Measurements from ENCODE around the gene ASPHD2. TPM values are rescaled to one million over a fixed set of nuclear protein-coding genes. Genes with fewer than 3 reads are reported as not detected.

The ASPHD2 gene
- total RNA-seq, 4 donors from 2014 or later = 0.20 to 2.2 (median 1.2) TPM

DNA sequence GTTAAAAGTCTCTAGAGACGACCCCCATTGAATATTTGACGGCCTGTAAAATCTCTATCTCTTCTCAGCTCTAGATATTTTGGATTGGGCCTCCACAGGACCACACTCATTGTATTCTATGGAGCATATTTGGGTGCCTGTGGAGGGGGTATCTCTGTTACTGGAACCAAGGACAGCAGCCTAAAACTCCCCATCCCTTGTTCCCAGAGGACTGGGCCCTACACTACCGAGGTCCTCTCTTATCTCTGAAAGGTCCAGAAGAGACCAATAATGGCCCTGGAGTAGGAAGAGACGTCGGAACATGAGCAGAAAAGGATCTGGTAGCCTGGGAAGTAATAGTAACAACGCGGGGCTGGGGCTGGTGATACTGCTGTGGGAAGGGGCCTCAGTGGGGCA, 54.0 kb downstream of the ASPHD2 start:
- Histone ChIP-seq H3K27ac (peak overlapping the region; percentile 92 to 95 (median 94)), H3K27me3 (no peaks in the 10 kb centered on the region), H3K4me1 (peaks cover 33 to 65% (median 51%) of the 10 kb centered on the region in 4 donors), H3K36me3 (no peaks in the 10 kb centered on the region), H3K9me3 (no peaks in the 10 kb centered on the region), H3K4me3 (peak overlapping the region; percentile 74 to 92 (median 84))
- no peak for DNase-seq
- 7 to 17% methylated on average over 2 to 7 of the region's 7 CpGs for WGBS, 2 donors (ENCODE audit: low coverage in 1 of 2)
- in situ Hi-C loops (cut with MboI; ENCODE audit: low pct_ligation_motif_present in 1 of 4, low pct_unique_long_range_greater_than_20kb in 1 of 4, low sequenced_read_pairs in 3 of 4) (no loop called here), intact Hi-C loops (cut with DNase I; ENCODE audit: low total_unique reads) (no loop called here)
- TF ChIP-seq, protein P1, sequence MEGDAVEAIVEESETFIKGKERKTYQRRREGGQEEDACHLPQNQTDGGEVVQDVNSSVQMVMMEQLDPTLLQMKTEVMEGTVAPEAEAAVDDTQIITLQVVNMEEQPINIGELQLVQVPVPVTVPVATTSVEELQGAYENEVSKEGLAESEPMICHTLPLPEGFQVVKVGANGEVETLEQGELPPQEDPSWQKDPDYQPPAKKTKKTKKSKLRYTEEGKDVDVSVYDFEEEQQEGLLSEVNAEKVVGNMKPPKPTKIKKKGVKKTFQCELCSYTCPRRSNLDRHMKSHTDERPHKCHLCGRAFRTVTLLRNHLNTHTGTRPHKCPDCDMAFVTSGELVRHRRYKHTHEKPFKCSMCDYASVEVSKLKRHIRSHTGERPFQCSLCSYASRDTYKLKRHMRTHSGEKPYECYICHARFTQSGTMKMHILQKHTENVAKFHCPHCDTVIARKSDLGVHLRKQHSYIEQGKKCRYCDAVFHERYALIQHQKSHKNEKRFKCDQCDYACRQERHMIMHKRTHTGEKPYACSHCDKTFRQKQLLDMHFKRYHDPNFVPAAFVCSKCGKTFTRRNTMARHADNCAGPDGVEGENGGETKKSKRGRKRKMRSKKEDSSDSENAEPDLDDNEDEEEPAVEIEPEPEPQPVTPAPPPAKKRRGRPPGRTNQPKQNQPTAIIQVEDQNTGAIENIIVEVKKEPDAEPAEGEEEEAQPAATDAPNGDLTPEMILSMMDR (IDR thresholded peaks at IDR 0.05) = no peak
- TF ChIP-seq EP300 (IDR thresholded peaks at IDR 0.05; ENCODE audit: low read depth) = no peak

DNA sequence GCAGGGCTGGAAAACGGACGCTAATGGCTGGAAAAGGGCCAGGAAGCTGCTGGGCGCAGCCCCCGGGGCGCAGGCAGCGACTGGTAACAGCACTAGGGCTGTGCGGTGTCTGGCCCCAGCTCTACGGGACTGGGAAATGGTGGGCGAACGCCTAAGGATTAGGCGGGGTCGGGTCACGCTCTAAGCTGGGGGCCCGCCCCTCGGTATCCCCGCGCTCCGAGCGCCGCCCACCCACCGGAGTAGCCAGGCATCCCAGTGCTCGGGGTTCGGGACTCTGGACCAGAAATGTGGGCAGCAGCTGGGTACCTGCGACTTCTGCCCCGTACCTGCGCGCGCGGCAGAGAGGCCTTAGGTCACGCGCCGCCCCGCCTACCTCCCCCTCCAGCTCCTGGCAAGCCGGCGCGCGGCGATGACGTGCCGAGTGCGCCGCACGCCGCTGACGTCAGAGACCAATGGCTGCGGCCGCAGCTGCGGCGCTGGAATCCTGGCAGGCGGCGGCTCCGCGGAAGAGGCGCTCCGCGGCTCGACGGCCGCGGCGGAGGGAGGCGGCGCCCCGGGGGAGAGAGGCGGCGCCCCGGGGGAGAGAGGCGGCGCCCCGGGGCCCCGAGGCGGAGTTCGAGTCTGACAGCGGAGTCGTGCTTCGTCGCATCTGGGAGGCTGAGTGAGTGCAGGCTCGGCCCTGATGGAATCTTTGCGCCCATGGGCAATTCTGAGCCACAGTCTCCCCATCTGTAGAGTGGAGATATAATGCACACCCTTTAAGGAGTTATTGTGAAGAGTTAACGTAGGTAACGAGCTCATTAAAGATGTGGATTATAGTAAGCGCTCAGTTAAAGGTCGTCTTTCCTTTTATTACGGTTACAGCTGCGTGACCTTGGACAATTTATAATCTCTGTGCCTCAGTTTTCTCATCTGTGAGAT, 54.6 kb downstream of the ASPHD2 start, which contains the start of the genes HPS4 and SRRD:
TSS of gene HPS4 (minus strand) at position 345 of the 921 bp plus-strand sequence. CDS start 2,021 bp downstream, outside the sequence.
TSS of gene SRRD (plus strand) at position 439 of the 921 bp plus-strand sequence. CDS start at position 453, 14 bp downstream.
- Histone ChIP-seq H3K27me3 (no peaks in the 10 kb centered on the region), H3K9me3 (no peaks in the 10 kb centered on the region), H3K4me3 (peak within 1 kb of the TSS; percentile 74 to 92 (median 84)), H3K36me3 (no peaks in the 10 kb centered on the region), H3K4me1 (peaks cover 33 to 63% (median 51%) of the 10 kb centered on the region in 4 donors), H3K27ac (peak within 1 kb of the TSS; percentile 92 to 95 (median 94))
- DNase-seq = peak; percentile 93
- WGBS, 2 donors (ENCODE audit: low coverage in 1 of 2) = 3 to 11% methylated on average over 4 to 19 of the region's 85 CpGs
- in situ Hi-C loops (cut with MboI; ENCODE audit: low pct_ligation_motif_present in 1 of 4, low pct_unique_long_range_greater_than_20kb in 1 of 4, low sequenced_read_pairs in 3 of 4) (no loop called here), intact Hi-C loops (cut with DNase I; ENCODE audit: low total_unique reads) (no loop called here)
- peak; percentile 93 for TF ChIP-seq POLR2A (IDR thresholded peaks at IDR 0.05)
- TF ChIP-seq EP300 (IDR thresholded peaks at IDR 0.05; ENCODE audit: low read depth) = no peak
- peak; percentile 94 to 97 (median 96) for TF ChIP-seq POLR2AphosphoS5 (IDR thresholded peaks at IDR 0.05)
- TF ChIP-seq, protein P1 (IDR thresholded peaks at IDR 0.05) = peak in 1 of 5 experiments; percentile 11

DNA sequence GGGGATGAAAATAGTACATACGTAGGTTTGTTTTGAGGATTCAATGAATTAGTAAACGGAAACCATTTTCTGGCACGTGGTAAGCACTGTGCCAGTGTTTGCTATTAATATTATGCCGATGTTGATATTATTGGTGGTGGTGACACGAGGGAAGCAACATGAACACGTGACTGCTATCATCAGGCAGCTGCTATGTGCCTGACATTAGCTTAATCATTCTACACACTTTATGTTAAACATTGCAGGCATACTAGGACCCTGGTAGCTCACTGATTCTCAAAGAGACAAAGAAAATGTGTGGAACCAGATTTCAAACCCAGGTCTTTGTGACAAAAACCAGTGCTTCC, 55.3 kb downstream of the ASPHD2 start:
- Histone ChIP-seq H3K36me3 (no peaks in the 10 kb centered on the region), H3K9me3 (no peaks in the 10 kb centered on the region), H3K27ac (peak overlapping the region; percentile 92 to 95 (median 94)), H3K4me3 (peak overlapping the region; percentile 74 to 92 (median 84)), H3K27me3 (no peaks in the 10 kb centered on the region), H3K4me1 (peaks cover 33 to 56% (median 47%) of the 10 kb centered on the region in 4 donors)
- no peak for TF ChIP-seq EP300 (IDR thresholded peaks at IDR 0.05; ENCODE audit: low read depth)
- no peak for TF ChIP-seq POLR2A (IDR thresholded peaks at IDR 0.05)
- TF ChIP-seq, protein P1 (IDR thresholded peaks at IDR 0.05) = no peak
- TF ChIP-seq POLR2AphosphoS5 (IDR thresholded peaks at IDR 0.05) = no peak
- 4 to 7% methylated on average over 3 to 6 of the region's 6 CpGs for WGBS, 2 donors (ENCODE audit: low coverage in 1 of 2)
- no peak for DNase-seq
- intact Hi-C loops (cut with DNase I; ENCODE audit: low total_unique reads) (no loop called here), in situ Hi-C loops (cut with MboI; ENCODE audit: low pct_ligation_motif_present in 1 of 4, low pct_unique_long_range_greater_than_20kb in 1 of 4, low sequenced_read_pairs in 3 of 4) (no loop called here)

DNA sequence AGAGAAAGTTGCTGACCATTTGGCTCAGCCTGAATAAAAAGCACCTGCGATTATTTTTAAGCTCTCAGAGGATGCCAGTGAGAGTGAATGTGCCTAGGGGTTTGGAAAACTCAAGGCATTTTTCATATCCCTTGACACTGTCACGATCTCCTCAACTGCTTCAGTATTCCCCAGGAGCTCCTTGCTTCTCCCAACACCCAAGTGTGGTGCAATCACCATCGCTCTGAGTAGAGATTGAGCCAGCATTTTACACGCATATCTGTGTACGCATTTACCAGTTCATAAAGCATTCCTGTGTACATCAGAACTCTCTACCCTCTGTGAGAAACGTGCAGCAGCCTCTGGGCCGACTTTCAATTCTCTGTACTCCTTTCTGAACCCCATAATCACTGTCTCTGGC, 56.0 kb downstream of the ASPHD2 start:
- intact Hi-C loops (cut with DNase I; ENCODE audit: low total_unique reads) = loop anchor here (5.0 kb wide), 1 partner anchor 1617 kb away; no protein-coding TSS in a partner anchor
- TF ChIP-seq POLR2A (IDR thresholded peaks at IDR 0.05) = no peak
- TF ChIP-seq, protein P1 (IDR thresholded peaks at IDR 0.05) = no peak
- no peak for TF ChIP-seq POLR2AphosphoS5 (IDR thresholded peaks at IDR 0.05)
- no peak for TF ChIP-seq EP300 (IDR thresholded peaks at IDR 0.05; ENCODE audit: low read depth)
- in situ Hi-C loops (cut with MboI; ENCODE audit: low pct_ligation_motif_present in 1 of 4, low pct_unique_long_range_greater_than_20kb in 1 of 4, low sequenced_read_pairs in 3 of 4) = no loop called here
- 49 to 50% methylated on average over 7 of the region's 7 CpGs for WGBS, 2 donors (ENCODE audit: low coverage in 1 of 2)
- DNase-seq = no peak
- Histone ChIP-seq H3K27me3 (no peaks in the 10 kb centered on the region), H3K9me3 (no peaks in the 10 kb centered on the region), H3K36me3 (peaks cover 0 to 4% (median 0%) of the 10 kb centered on the region in 4 donors), H3K4me1 (peaks cover 32 to 50% (median 40%) of the 10 kb centered on the region in 4 donors), H3K4me3 (no peak overlapping the region), H3K27ac (peak overlapping the region; percentile 92 to 95 (median 94))

Measured in transverse colon (tissue), 4 donors.